CD8-positive, alpha-beta memory T cell (primary cell): Measurements from ENCODE around the gene TINAG. TPM values are rescaled to one million over a fixed set of nuclear protein-coding genes. Genes with fewer than 3 reads are reported as not detected.

Experiments used
- CTCF ChIA-PET: fragments of 350-600 bp; sonication (Branson Sonifier 250); formaldehyde crosslinking; loops from one replicate; lab custom pipeline; 2021; ENCODE audit warnings: antibody characterized with exemption; lab: Charles Lee
- POLR2A ChIA-PET: fragments of 350-600 bp; sonication (Branson Sonifier 250); formaldehyde crosslinking; loops from one replicate; lab custom pipeline; 2021; ENCODE audit warnings: antibody characterized with exemption; lab: Charles Lee
- DNase-seq, 5 donors: peaks; one replicate each; pipeline versions ENCODE4 v3.0.0 to v3.0.0-alpha.2; 2020 to 2022; ENCODE audit warnings: mixed read lengths in 1 of 5
- H3K27ac ChIP-seq: one replicate; pipeline ENCODE4 v1.7.0; 2013; ENCODE audit warnings: low read depth, mild to moderate bottlenecking, low read length, moderate library complexity
- H3K27me3 ChIP-seq: 2 replicates; pipeline ENCODE4 v1.7.0; 2013; ENCODE audit warnings: low read length, mild to moderate bottlenecking; ENCODE audit not compliant: insufficient read depth, poor library complexity, severe bottlenecking
- H3K36me3 ChIP-seq: 2 replicates; pipeline ENCODE4 v1.7.0; 2013; ENCODE audit warnings: mild to moderate bottlenecking, low read length, moderate library complexity; ENCODE audit not compliant: insufficient read depth
- H3K4me1 ChIP-seq: 2 replicates; pipeline ENCODE4 v1.7.0; 2013; ENCODE audit warnings: mild to moderate bottlenecking, low read length, moderate library complexity; ENCODE audit not compliant: insufficient read depth
- H3K4me3 ChIP-seq: 2 replicates; pipeline ENCODE4 v1.7.0; 2013; ENCODE audit warnings: mild to moderate bottlenecking, low read length
- H3K9me3 ChIP-seq: 2 replicates; pipeline ENCODE4 v1.7.0; 2013; ENCODE audit warnings: mild to moderate bottlenecking, low read length
- H3K27ac Mint-ChIP-seq, 8 donors: one replicate each; pipeline ENCODE4 v1.8.0; 2020 to 2021; ENCODE audit warnings: mixed read lengths in 8 of 8, mild to moderate bottlenecking in 6 of 8, inconsistent platforms in 3 of 8, moderate library complexity in 3 of 8
- H3K27me3 Mint-ChIP-seq, 2 donors: one replicate each; pipeline ENCODE4 v1.8.0; 2020 to 2021; ENCODE audit warnings: mixed read lengths in 2 of 2, mild to moderate bottlenecking in 1 of 2, moderate library complexity in 1 of 2
- H3K36me3 Mint-ChIP-seq, 3 donors: one replicate each; pipeline ENCODE4 v1.8.0; 2020 to 2021; ENCODE audit warnings: mixed read lengths in 3 of 3, inconsistent platforms in 1 of 3, mild to moderate bottlenecking in 1 of 3
- H3K4me1 Mint-ChIP-seq, 3 donors: one replicate each; pipeline ENCODE4 v1.8.0; 2020 to 2021; ENCODE audit warnings: mixed read lengths in 3 of 3, inconsistent platforms in 1 of 3, mild to moderate bottlenecking in 1 of 3
- H3K4me3 Mint-ChIP-seq, 7 donors: one replicate each; pipeline ENCODE4 v1.8.0; 2020 to 2021; ENCODE audit warnings: mixed read lengths in 7 of 7, mild to moderate bottlenecking in 6 of 7, moderate library complexity in 4 of 7, inconsistent platforms in 2 of 7
- H3K9me3 Mint-ChIP-seq, 5 donors: one replicate each; pipeline ENCODE4 v1.8.0; 2020 to 2022; ENCODE audit warnings: mixed read lengths in 5 of 5, mild to moderate bottlenecking in 3 of 5, moderate library complexity in 2 of 5, inconsistent platforms in 1 of 5
- polyA plus RNA-seq: library from polyadenylated mRNA; unstranded; fragments of 300-500 nt; fragmentation: Illumina TruSeq; gene quantifications from one replicate; pipeline ENCODE4 v1.2.3, GENCODE V29; 2021
- total RNA-seq, 2 experiments: library from RNA; stranded (reverse); gene quantifications; one replicate each; pipeline ENCODE4 v1.2.3, GENCODE V29; 2021

TINAG gene
- total and polyA plus RNA-seq, 3 experiments from 2014 or later = not detected

GRCh38 chr6:54274383-54274782 is 33.9 kb upstream of the TINAG start:
- Histone ChIP-seq H3K4me1 (no peaks in the 10 kb centered on the region), H3K9me3 (no peaks in the 10 kb centered on the region), H3K36me3 (no peaks in the 10 kb centered on the region), H3K27me3 (no peaks in the 10 kb centered on the region), H3K27ac (no peak overlapping the region), H3K4me3 (no peak overlapping the region)
- Mint-ChIP-seq H3K27ac (no peak overlapping the region), H3K27me3 (no peaks in the 10 kb centered on the region), H3K4me3 (no peak overlapping the region), H3K4me1 (no peaks in the 10 kb centered on the region), H3K9me3 (peaks cover 9 to 15% (median 11%) of the 10 kb centered on the region in 5 donors), H3K36me3 (no peaks in the 10 kb centered on the region)
- DNase-seq = no peak
- ChIA-PET CTCF (no interaction called here), POLR2A (no interaction called here)

- Histone ChIP-seq H3K4me1 (no peaks in the 10 kb centered on the region), H3K36me3 (no peaks in the 10 kb centered on the region), H3K27me3 (no peaks in the 10 kb centered on the region), H3K9me3 (no peaks in the 10 kb centered on the region), H3K4me3 (no peak overlapping the region), H3K27ac (no peak overlapping the region)
- DNase-seq = no peak
- no peaks in the 10 kb centered on the region for H3K27me3 Mint-ChIP-seq
- ChIA-PET CTCF (no interaction called here), POLR2A (no interaction called here)
- no peak overlapping the region for H3K4me3 Mint-ChIP-seq
- H3K4me1 Mint-ChIP-seq = no peaks in the 10 kb centered on the region
- peaks cover 3 to 23% (median 13%) of the 10 kb centered on the region in 5 donors for H3K9me3 Mint-ChIP-seq
- H3K27ac Mint-ChIP-seq = no peak overlapping the region
- no peaks in the 10 kb centered on the region for H3K36me3 Mint-ChIP-seq
Observed at GRCh38 chr6:54282186-54282585, 26.1 kb upstream of the TINAG start.

- H3K9me3 Mint-ChIP-seq = peaks cover 0 to 17% (median 6%) of the 10 kb centered on the region in 5 donors
- no peaks in the 10 kb centered on the region for H3K36me3 Mint-ChIP-seq
- no peaks in the 10 kb centered on the region for H3K27me3 Mint-ChIP-seq
- Histone ChIP-seq H3K9me3 (no peaks in the 10 kb centered on the region), H3K4me1 (no peaks in the 10 kb centered on the region), H3K27ac (no peak overlapping the region), H3K4me3 (no peak overlapping the region), H3K27me3 (no peaks in the 10 kb centered on the region), H3K36me3 (no peaks in the 10 kb centered on the region)
- POLR2A ChIA-PET = no interaction called here
- CTCF ChIA-PET = no interaction called here
- no peak for DNase-seq
- H3K27ac Mint-ChIP-seq = no peak overlapping the region
- H3K4me3 Mint-ChIP-seq = no peak overlapping the region
- no peaks in the 10 kb centered on the region for H3K4me1 Mint-ChIP-seq
Observed at GRCh38 chr6:54284161-54284860, 23.9 kb upstream of the TINAG start.

- H3K4me1 Mint-ChIP-seq = no peaks in the 10 kb centered on the region
- no peak overlapping the region for H3K4me3 Mint-ChIP-seq
- H3K27me3 Mint-ChIP-seq = no peaks in the 10 kb centered on the region
- ChIA-PET POLR2A (no interaction called here), CTCF (no interaction called here)
- no peaks in the 10 kb centered on the region for H3K36me3 Mint-ChIP-seq
- Histone ChIP-seq H3K9me3 (no peaks in the 10 kb centered on the region), H3K4me3 (no peak overlapping the region), H3K27me3 (no peaks in the 10 kb centered on the region), H3K36me3 (no peaks in the 10 kb centered on the region), H3K27ac (no peak overlapping the region), H3K4me1 (no peaks in the 10 kb centered on the region)
- no peak overlapping the region for H3K27ac Mint-ChIP-seq
- peaks cover 0 to 17% (median 6%) of the 10 kb centered on the region in 5 donors for H3K9me3 Mint-ChIP-seq
- DNase-seq = no peak
Observed at GRCh38 chr6:54285595-54285994, 22.6 kb upstream of the TINAG start.

GRCh38 chr6:54286141-54286540 is 22.1 kb upstream of the TINAG start:
- no peak overlapping the region for H3K4me3 Mint-ChIP-seq
- H3K4me1 Mint-ChIP-seq = no peaks in the 10 kb centered on the region
- peaks cover 0 to 17% (median 7%) of the 10 kb centered on the region in 5 donors for H3K9me3 Mint-ChIP-seq
- Histone ChIP-seq H3K4me3 (no peak overlapping the region), H3K36me3 (no peaks in the 10 kb centered on the region), H3K27me3 (no peaks in the 10 kb centered on the region), H3K27ac (no peak overlapping the region), H3K9me3 (no peaks in the 10 kb centered on the region), H3K4me1 (no peaks in the 10 kb centered on the region)
- CTCF ChIA-PET = no interaction called here
- POLR2A ChIA-PET = no interaction called here
- no peak for DNase-seq
- no peaks in the 10 kb centered on the region for H3K27me3 Mint-ChIP-seq
- H3K27ac Mint-ChIP-seq = no peak overlapping the region
- H3K36me3 Mint-ChIP-seq = no peaks in the 10 kb centered on the region

- Mint-ChIP-seq H3K27ac (no peak overlapping the region), H3K4me1 (no peaks in the 10 kb centered on the region), H3K9me3 (peaks cover 0 to 19% (median 7%) of the 10 kb centered on the region in 5 donors), H3K4me3 (no peak overlapping the region), H3K36me3 (no peaks in the 10 kb centered on the region), H3K27me3 (no peaks in the 10 kb centered on the region)
- no peak for DNase-seq
- ChIA-PET POLR2A (no interaction called here), CTCF (no interaction called here)
- Histone ChIP-seq H3K36me3 (no peaks in the 10 kb centered on the region), H3K9me3 (no peaks in the 10 kb centered on the region), H3K4me3 (no peak overlapping the region), H3K27ac (no peak overlapping the region), H3K4me1 (no peaks in the 10 kb centered on the region), H3K27me3 (no peaks in the 10 kb centered on the region)
Observed at GRCh38 chr6:54288474-54288873, 19.8 kb upstream of the TINAG start.

GRCh38 chr6:54289426-54289825 is 18.8 kb upstream of the TINAG start:
- CTCF ChIA-PET = no interaction called here
- H3K27ac Mint-ChIP-seq = no peak overlapping the region

GRCh38 chr6:54291146-54291545 is 17.1 kb upstream of the TINAG start:
- Histone ChIP-seq H3K27ac (no peak overlapping the region), H3K4me3 (no peak overlapping the region), H3K36me3 (no peaks in the 10 kb centered on the region), H3K27me3 (no peaks in the 10 kb centered on the region), H3K9me3 (no peaks in the 10 kb centered on the region), H3K4me1 (no peaks in the 10 kb centered on the region)
- Mint-ChIP-seq H3K27me3 (no peaks in the 10 kb centered on the region), H3K27ac (no peak overlapping the region), H3K4me3 (no peak overlapping the region), H3K4me1 (no peaks in the 10 kb centered on the region), H3K36me3 (no peaks in the 10 kb centered on the region), H3K9me3 (peaks cover 4 to 19% (median 10%) of the 10 kb centered on the region in 5 donors)
- POLR2A ChIA-PET = no interaction called here
- DNase-seq = no peak
- CTCF ChIA-PET = no interaction called here

More at GRCh38 chr6:54289426-54289825, 18.8 kb upstream of the TINAG start:
- Mint-ChIP-seq H3K27me3 (no peaks in the 10 kb centered on the region), H3K9me3 (peaks cover 2 to 19% (median 8%) of the 10 kb centered on the region in 5 donors), H3K4me3 (no peak overlapping the region), H3K36me3 (no peaks in the 10 kb centered on the region), H3K4me1 (no peaks in the 10 kb centered on the region)
- no peak for DNase-seq
- no peaks in the 10 kb centered on the region for H3K4me1 ChIP-seq
- H3K4me3 ChIP-seq = no peak overlapping the region
- no peaks in the 10 kb centered on the region for H3K9me3 ChIP-seq
- H3K27ac ChIP-seq = no peak overlapping the region
- H3K27me3 ChIP-seq = no peaks in the 10 kb centered on the region
- H3K36me3 ChIP-seq = no peaks in the 10 kb centered on the region
- POLR2A ChIA-PET = no interaction called here
